RWPE1 (cell line): ENCODE data around the gene ANKH.

ENCODE experiments used
- CTCF ChIA-PET: fragments of 350-600 bp; sonication (Branson Sonifier 250); formaldehyde crosslinking; extraction: SDS; loops from one replicate; lab custom pipeline; 2021; lab: Yijun Ruan, JAX
- POLR2A ChIA-PET: fragments of 400-600 bp; formaldehyde crosslinking; extraction: SDS; loops from one replicate; lab custom pipeline; 2020; ENCODE audit warnings: antibody characterized with exemption; ENCODE audit not compliant: low non-redundant PET; lab: Yijun Ruan, JAX
- DNase-seq: peaks from one replicate; pipeline ENCODE4 v3.0.0; 2012; ENCODE audit warnings: low spot score
- H3K27ac ChIP-seq: fragments of 450-650 bp; 2 replicates; pipeline ENCODE4 v1.5.1; 2017
- TF ChIP-seq, protein P1 (sequence below): fragments of 450-650 bp; conservative IDR thresholded peaks from 2 replicates; pipeline ENCODE4 v1.5.1; 2017; ENCODE audit warnings: low read depth, mild to moderate bottlenecking

The ANKH gene

DNA sequence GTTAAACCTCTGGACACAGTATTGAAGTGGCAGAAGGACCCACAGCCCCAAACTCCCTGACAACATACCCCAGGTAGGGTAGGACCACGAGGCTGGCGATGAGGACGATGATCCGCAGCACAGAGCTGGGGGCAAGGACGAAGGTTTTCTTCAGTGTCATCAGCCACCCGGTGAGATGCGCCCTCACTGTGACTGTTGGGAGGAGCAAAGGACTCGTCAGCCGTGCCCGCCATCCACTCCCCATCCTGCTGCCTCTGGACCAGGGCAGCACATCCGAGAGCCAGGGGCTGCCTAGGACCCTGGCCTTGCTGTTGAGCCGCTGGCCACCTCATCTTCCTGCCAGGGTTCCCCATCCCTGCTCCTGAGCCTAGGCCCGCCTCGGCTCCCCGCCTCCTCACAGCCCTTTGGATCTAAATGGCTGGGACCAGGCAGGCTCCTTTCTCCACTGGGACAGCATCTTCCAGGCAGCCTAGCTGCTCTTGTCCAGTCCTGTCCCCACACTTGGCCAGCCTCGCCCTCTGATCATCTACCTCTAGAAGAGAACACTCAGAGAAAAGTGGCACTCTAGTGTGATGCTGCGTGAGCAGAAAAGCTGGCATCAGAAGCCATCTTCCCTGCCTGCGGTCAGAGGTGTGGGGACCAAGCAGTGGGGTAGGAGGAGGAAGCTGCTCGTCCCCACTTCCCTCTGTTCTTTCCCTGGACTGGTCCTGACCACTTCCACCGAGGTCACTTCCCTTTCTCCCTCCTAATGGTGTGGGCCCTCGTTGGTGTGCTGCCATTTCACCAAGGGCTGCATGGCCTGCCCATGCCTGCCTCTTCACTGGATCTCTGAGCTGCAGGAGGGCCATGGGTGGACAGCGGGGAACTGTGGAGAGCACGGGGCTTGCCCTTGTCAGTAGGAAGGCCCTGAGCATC is 157.8 kb downstream of the ANKH start:
- peak overlapping the region; percentile 41 for H3K27ac ChIP-seq
- CTCF ChIA-PET, result no interaction called here
- TF ChIP-seq, protein P1, sequence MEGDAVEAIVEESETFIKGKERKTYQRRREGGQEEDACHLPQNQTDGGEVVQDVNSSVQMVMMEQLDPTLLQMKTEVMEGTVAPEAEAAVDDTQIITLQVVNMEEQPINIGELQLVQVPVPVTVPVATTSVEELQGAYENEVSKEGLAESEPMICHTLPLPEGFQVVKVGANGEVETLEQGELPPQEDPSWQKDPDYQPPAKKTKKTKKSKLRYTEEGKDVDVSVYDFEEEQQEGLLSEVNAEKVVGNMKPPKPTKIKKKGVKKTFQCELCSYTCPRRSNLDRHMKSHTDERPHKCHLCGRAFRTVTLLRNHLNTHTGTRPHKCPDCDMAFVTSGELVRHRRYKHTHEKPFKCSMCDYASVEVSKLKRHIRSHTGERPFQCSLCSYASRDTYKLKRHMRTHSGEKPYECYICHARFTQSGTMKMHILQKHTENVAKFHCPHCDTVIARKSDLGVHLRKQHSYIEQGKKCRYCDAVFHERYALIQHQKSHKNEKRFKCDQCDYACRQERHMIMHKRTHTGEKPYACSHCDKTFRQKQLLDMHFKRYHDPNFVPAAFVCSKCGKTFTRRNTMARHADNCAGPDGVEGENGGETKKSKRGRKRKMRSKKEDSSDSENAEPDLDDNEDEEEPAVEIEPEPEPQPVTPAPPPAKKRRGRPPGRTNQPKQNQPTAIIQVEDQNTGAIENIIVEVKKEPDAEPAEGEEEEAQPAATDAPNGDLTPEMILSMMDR, result no peak
- POLR2A ChIA-PET, result interaction anchor here (0.5 to 0.6 kb wide), 2 partner anchors 10 to 33 kb away, joined by 3 read pairs; no protein-coding TSS in a partner anchor
- no peak for DNase-seq

DNA sequence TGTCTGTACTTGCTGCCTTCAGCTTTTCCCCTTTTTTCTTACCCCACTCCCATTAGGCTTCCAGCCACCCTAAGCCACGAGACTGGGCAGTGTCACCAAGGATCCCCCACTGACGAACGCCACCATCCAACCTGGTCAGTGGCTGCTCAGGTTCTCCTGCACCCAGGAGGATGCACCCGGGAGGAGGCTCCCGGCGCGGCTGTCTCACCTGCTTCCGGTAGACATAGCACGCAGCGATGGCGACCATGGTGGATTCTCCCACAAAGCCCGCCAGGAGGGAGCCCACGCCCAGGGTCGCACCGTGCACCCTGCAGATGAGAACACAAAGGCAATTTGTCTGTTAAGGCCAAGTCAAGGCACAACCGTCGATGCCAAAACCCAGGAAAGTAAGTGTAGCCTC is 158.9 kb downstream of the ANKH start:
- H3K27ac ChIP-seq, result peak overlapping the region; percentile 41
- TF ChIP-seq, protein P1, result no peak
- CTCF ChIA-PET, result no interaction called here
- POLR2A ChIA-PET, result no interaction called here
- no peak for DNase-seq

DNA sequence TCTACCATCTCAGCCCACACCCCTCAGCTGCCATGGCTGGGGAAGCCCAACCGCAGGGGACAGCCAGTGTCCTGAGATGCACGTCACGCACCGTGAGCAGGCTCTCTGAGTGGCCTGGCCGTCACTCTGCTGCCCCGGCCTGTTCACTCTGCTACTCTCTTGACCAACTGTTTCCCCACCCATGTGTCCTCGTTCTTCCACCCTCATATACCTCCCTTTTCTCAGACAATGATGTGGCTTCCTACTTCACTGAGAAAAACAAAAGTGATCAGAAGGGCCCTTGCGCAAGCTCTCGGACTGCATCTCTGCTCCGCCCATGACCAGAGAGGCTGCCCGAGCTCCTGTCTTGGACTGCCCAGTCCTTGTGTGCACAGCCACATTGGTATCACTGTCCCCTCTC is 159.4 kb downstream of the ANKH start:
- POLR2A ChIA-PET, result no interaction called here

DNA sequence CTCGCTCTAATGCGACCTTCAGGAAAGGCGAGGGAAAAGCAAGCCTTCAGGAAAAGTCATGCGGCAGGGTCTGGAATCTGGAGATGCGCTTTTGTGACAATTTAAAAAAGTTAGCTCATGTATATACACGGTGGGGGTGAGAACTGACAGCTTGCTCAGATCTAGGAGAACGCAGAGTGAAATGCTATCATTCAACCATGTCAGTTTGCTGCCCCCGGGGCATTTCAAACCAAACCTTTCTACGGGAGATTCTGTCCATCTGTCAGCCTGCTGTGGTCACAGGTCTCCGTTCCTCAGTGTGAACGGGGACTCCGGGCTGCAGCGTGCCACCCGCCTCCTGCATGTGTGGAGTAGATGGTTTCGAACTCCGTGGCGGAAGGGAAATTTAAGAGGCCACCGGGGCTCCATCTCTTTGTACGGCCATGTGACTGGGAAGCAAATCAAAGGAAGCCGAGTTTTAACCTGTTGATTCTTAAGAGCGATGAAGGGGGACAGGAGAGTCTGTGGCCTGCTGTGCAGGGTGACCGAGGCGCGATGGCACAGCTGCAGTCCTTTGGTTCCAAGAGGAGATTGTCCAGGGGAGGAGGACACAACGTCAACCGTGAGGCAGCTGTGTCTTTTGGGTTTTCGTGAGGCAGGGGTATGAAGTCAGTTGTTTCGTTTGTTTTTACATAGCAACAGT is 161.1 kb downstream of the ANKH start:
- DNase-seq, result no peak
- ChIA-PET POLR2A (no interaction called here), CTCF (interaction anchor here (0.9 to 1.0 kb wide), 2 partner anchors 10 to 17 kb away, joined by 3 to 5 read pairs; no protein-coding TSS in a partner anchor)
- TF ChIP-seq, protein P1, result no peak
- H3K27ac ChIP-seq, result peak overlapping the region; percentile 41; the same call in 1 of the 2 replicates

More for the DNA sequence above, 159.4 kb downstream of the ANKH start:
- DNase-seq, result no peak
- CTCF ChIA-PET, result no interaction called here
- TF ChIP-seq, protein P1, result no peak
- H3K27ac ChIP-seq, result peak overlapping the region; percentile 41

DNA sequence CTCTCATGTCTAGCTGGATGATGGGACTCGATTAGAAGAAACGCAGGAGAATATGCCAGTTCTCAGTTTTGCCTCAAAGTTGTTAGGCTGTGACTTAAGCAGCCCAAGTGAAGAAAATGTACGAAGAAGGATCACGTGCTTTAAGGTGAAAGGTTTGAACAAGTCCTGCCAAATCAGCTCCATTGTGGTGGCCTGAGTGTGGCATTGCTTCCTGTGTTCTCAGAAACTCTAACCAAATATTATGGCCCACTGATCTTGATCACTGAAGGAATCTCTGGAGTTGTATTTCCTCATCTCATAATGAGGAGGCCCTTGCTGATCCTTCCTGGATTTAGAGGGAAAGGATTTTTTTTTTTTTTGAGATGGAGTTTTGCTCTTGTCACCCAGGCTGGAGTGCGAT is 163.0 kb downstream of the ANKH start:
- no peak for DNase-seq
- ChIA-PET POLR2A (no interaction called here), CTCF (interaction anchor here (0.7 to 1.6 kb wide), 3 partner anchors 12 to 305 kb away, joined by 3 to 5 read pairs (median 4); no protein-coding TSS in a partner anchor)
- H3K27ac ChIP-seq, result peak overlapping the region; percentile 14; the same call in 1 of the 2 replicates
- TF ChIP-seq, protein P1, result no peak

DNA sequence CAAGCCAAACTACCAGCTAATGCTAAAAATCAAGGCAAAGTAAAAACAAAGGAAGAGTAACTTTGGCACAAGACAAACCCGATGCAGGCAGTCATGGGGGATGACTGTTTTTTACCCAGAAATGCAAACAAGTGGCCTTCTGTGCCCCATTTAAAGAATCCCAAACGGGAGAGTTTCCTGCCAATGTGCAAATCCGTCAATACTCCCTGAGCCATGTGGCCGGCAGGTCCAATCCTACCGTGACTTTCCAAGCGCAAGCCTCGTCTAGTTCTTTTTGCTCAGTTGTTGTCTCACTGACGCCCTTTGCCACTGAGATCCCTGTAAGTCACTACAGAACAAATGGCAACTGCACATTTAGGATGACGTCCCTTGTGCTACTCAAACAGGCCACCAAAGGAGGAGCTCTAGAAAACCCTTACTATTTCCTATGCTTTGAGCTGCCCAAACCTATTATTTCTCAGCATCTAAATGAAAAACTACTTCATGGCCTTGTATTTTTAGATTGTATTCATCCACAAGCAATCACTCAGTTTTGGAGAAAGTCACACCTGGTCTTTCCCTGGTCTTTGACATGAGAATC is 163.7 kb downstream of the ANKH start:
- POLR2A ChIA-PET, result no interaction called here

More for the DNA sequence above, 163.7 kb downstream of the ANKH start:
- TF ChIP-seq, protein P1, result no peak
- CTCF ChIA-PET, result interaction anchor here (0.6 to 1.6 kb wide), 4 partner anchors 8 to 306 kb away, joined by 3 to 5 read pairs (median 4); no protein-coding TSS in a partner anchor
- H3K27ac ChIP-seq, result no peak overlapping the region
- DNase-seq, result no peak
